PC-9 (cell line): ENCODE data around the gene AGBL4. TPM values are rescaled to one million over a fixed set of nuclear protein-coding genes. Genes with fewer than 3 reads are reported as not detected.

Source experiments
- BruUV-seq: library from RNA; stranded (reverse); fragments of 400-500 nt; replicated peaks from 2 replicates; lab custom pipeline; 2021; lab: Mats Ljungman, UMichigan
- CTCF ChIA-PET: fragments of 300-600 bp; sonication (Branson Sonifier 250); formaldehyde crosslinking; loops from one replicate; lab custom pipeline; 2022; ENCODE audit warnings: antibody characterized with exemption; lab: Charles Lee
- POLR2A ChIA-PET: fragments of 300-600 bp; sonication (Branson Sonifier 250); formaldehyde crosslinking; loops from one replicate; lab custom pipeline; 2022; ENCODE audit warnings: antibody characterized with exemption; ENCODE audit not compliant: unreplicated experiment; lab: Charles Lee
- DNase-seq, 2 experiments: peaks; one replicate each; pipeline versions ENCODE4 v3.0.0 to v3.0.0-alpha.2; 2015 to 2022; ENCODE audit warnings: mixed read lengths in 1 of 2
- H2AFZ ChIP-seq: fragments of 200-600 bp; sonication (generic); 2 replicates; pipeline ENCODE4 v1.8.1; 2017; ENCODE audit warnings: antibody characterized with exemption
- H3F3A ChIP-seq: fragments of 200-600 bp; sonication (generic); 2 replicates; pipeline ENCODE4 v1.8.1; 2017; ENCODE audit warnings: antibody characterized with exemption, mild to moderate bottlenecking, low read depth; ENCODE audit not compliant: insufficient read depth
- H3K27ac ChIP-seq: fragments of 200-600 bp; sonication (generic); 2 replicates; pipeline ENCODE4 v1.6.1; 2016; ENCODE audit warnings: mixed run types
- H3K27me3 ChIP-seq: fragments of 200-600 bp; sonication (generic); 2 replicates; pipeline ENCODE4 v1.6.1; 2016; ENCODE audit warnings: low read depth, mixed run types; ENCODE audit not compliant: insufficient read depth
- H3K36me3 ChIP-seq: fragments of 200-600 bp; sonication (generic); 2 replicates; pipeline ENCODE4 v1.6.1; 2016; ENCODE audit warnings: low read depth, mixed run types
- H3K4me1 ChIP-seq: fragments of 200-600 bp; sonication (generic); replicated peaks from 2 replicates; pipeline ENCODE4 v1.6.1; 2016; ENCODE audit warnings: mixed run types; ENCODE audit not compliant: insufficient read depth
- H3K4me2 ChIP-seq: fragments of 200-600 bp; sonication (generic); 2 replicates; pipeline ENCODE4 v1.6.1; 2017; ENCODE audit warnings: mixed run types
- H3K4me3 ChIP-seq: fragments of 200-600 bp; sonication (generic); 2 replicates; pipeline ENCODE4 v1.6.1; 2016; ENCODE audit warnings: mixed run types
- H3K79me2 ChIP-seq: fragments of 200-600 bp; sonication (generic); 2 replicates; pipeline ENCODE4 v1.6.1; 2017; ENCODE audit warnings: low read depth, mixed run types
- H3K9me2 ChIP-seq: fragments of 200-600 bp; sonication (generic); 2 replicates; pipeline ENCODE4 v1.8.1; 2017; ENCODE audit warnings: mild to moderate bottlenecking; ENCODE audit not compliant: insufficient read depth
- H3K9me3 ChIP-seq: fragments of 200-600 bp; sonication (generic); 2 replicates; pipeline ENCODE4 v1.8.1; 2016; ENCODE audit warnings: low read depth; ENCODE audit not compliant: insufficient read depth
- H4K20me1 ChIP-seq: fragments of 200-600 bp; sonication (generic); 2 replicates; pipeline ENCODE4 v1.8.1; 2017; ENCODE audit not compliant: insufficient read depth
- CTCF ChIP-seq: fragments of 200-600 bp; sonication (generic); conservative IDR thresholded peaks from 2 replicates; pipeline ENCODE4 v1.6.1; 2017; ENCODE audit warnings: mixed run types, antibody characterized with exemption, mild to moderate bottlenecking, moderate library complexity
- EZH2 ChIP-seq: fragments of 200-600 bp; sonication (generic); IDR thresholded peaks from 2 replicates; pipeline ENCODE4 v1.8.0; 2017; ENCODE audit warnings: antibody characterized with exemption, low read depth
- intact Hi-C: fragments of 100-400 bp; cut with micrococcal nuclease; formaldehyde crosslinking; loops from one replicate; pipeline ENCODE4 v1.10.0; 2022; ENCODE audit not compliant: unreplicated experiment
- total RNA-seq: library from RNA; stranded (reverse); gene quantifications from 2 replicates; pipeline ENCODE4 v1.2.3, GENCODE V29; 2021

Gene AGBL4
- total RNA-seq, 1 experiment from 2014 or later, result not detected

GRCh38 chr1:48720929-48721328 lies 1302.8 kb downstream of the AGBL4 start:
- Histone ChIP-seq H3K4me2 (no peak overlapping the region), H3K4me3 (no peak overlapping the region), H3K27me3 (peaks cover 14% of the 10 kb centered on the region), H3K9me3 (no peaks in the 10 kb centered on the region), H3K79me2 (no peaks in the 10 kb centered on the region), H3K27ac (no peak overlapping the region), H3K4me1 (no peaks in the 10 kb centered on the region), H3K36me3 (no peaks in the 10 kb centered on the region), H3F3A (no peaks in the 10 kb centered on the region), H3K9me2 (no peaks in the 10 kb centered on the region), H2AFZ (no peak overlapping the region), H4K20me1 (no peaks in the 10 kb centered on the region)
- no peak for DNase-seq
- ChIA-PET POLR2A (no interaction called here), CTCF (no interaction called here)
- no TSS peak for BruUV-seq
- TF ChIP-seq CTCF (no peak), EZH2 (no peak)
- intact Hi-C loops, result loop anchor here (10.0 kb wide), 1 partner anchor 1676 kb away; no protein-coding TSS in a partner anchor

GRCh38 chr1:48718705-48719104 lies 1305.0 kb downstream of the AGBL4 start:
- no TSS peak for BruUV-seq
- DNase-seq, result no peak
- Histone ChIP-seq H3K4me1 (no peaks in the 10 kb centered on the region), H3K9me2 (no peaks in the 10 kb centered on the region), H3K79me2 (no peaks in the 10 kb centered on the region), H2AFZ (no peak overlapping the region), H3K4me3 (no peak overlapping the region), H3K27ac (no peak overlapping the region), H3K4me2 (no peak overlapping the region), H3K9me3 (no peaks in the 10 kb centered on the region), H4K20me1 (no peaks in the 10 kb centered on the region), H3K27me3 (peaks cover 8% of the 10 kb centered on the region), H3F3A (no peaks in the 10 kb centered on the region), H3K36me3 (no peaks in the 10 kb centered on the region)
- intact Hi-C loops, result no loop called here
- ChIA-PET POLR2A (no interaction called here), CTCF (no interaction called here)
- TF ChIP-seq EZH2, result no peak
- TF ChIP-seq CTCF, result no peak

- no peak for TF ChIP-seq EZH2
- no peak for TF ChIP-seq CTCF
- Histone ChIP-seq H3K9me2 (no peaks in the 10 kb centered on the region), H3K4me1 (no peaks in the 10 kb centered on the region), H3F3A (no peaks in the 10 kb centered on the region), H3K27ac (no peak overlapping the region), H2AFZ (no peak overlapping the region), H4K20me1 (no peaks in the 10 kb centered on the region), H3K9me3 (no peaks in the 10 kb centered on the region), H3K79me2 (no peaks in the 10 kb centered on the region), H3K36me3 (no peaks in the 10 kb centered on the region), H3K4me3 (no peak overlapping the region), H3K27me3 (peaks cover 8% of the 10 kb centered on the region), H3K4me2 (no peak overlapping the region)
- BruUV-seq, result no TSS peak
- intact Hi-C loops, result no loop called here
- ChIA-PET CTCF (no interaction called here), POLR2A (no interaction called here)
- no peak for DNase-seq
Observed at GRCh38 chr1:48718116-48718630, 1305.6 kb downstream of the AGBL4 start.
